GM18499 (cell line): ENCODE measurements around the gene BRD9.

Experiments used
- ATAC-seq: cut with Tn5 transposase; IDR thresholded peaks from one replicate; pipeline ENCODE4 v1.9.1; 2021; ENCODE audit warnings: moderate number of reproducible peaks; ENCODE audit not compliant: insufficient read depth, unreplicated experiment

The BRD9 gene

DNA sequence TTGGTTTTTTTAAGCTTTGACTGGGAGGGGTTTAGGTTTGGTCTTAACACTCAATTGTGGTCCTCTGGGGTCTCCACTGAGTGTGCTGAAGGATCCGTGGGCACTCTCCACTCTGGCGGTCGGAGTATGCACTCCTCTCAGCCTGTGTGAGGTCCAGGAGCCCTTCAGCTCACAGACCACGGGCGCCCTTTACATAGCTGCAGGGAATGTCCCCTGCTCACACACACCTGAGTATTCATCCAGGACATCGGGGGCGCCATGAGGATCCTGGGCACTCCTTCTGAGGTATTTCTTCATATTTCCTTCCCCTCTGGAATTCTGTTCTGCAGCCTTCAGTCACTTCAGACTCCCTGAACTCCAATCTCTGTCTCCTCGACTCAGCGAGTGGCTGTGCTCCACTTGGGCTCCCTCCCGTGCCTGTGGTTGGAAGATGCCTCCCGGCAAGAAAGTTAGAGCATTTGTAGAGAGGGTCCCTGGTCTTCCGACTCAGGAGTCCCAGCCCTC lies 12.6 kb upstream of the BRD9 start:
- no peak for ATAC-seq

- no peak for ATAC-seq
Observed at GRCh38 chr5:903756-904096, 11.1 kb upstream of the BRD9 start.

GRCh38 chr5:902129-902916 lies 9.7 kb upstream of the BRD9 start:
- ATAC-seq = no peak

GRCh38 chr5:900781-901180 lies 8.2 kb upstream of the BRD9 start:
- no peak for ATAC-seq

- no peak for ATAC-seq
Observed at GRCh38 chr5:893711-894110, 1.1 kb upstream of the BRD9 start.

GRCh38 chr5:893137-893506 lies 521 bp upstream of the BRD9 start:
- ATAC-seq = no peak

DNA sequence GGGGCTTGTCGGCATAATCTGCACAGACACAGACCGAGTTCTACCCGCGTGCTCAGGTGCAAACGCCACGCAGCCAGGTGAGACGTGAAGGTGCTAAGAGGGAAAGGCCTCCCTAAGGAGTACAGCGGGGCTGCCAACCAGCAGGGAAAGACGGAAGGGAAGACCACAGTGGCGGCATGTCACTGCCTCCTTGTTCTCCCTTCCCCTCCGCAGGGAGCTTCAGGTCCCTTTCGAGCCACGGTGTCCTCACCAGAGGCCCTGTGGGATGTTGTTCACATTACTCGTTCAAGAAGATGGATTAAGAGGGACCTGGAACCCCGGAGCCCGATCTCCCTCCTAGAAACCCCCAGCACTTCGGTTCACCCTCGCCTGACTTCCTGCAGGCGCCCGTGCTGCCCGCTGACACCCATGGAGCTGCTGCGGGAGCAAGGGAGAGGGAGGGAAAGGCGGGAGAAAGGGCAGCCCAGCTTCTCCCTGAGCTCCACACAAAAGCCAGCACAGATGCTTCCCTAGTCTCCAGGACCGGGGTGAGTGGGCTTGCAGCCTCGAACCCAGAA lies 686 bp downstream of the BRD9 start:
- no peak for ATAC-seq

- no peak for ATAC-seq
Observed at GRCh38 chr5:891117-891836, 1.3 kb downstream of the BRD9 start.

GRCh38 chr5:889075-889710 lies 3.4 kb downstream of the BRD9 start:
- no peak for ATAC-seq

GRCh38 chr5:888638-889035 lies 4.0 kb downstream of the BRD9 start:
- no peak for ATAC-seq

DNA sequence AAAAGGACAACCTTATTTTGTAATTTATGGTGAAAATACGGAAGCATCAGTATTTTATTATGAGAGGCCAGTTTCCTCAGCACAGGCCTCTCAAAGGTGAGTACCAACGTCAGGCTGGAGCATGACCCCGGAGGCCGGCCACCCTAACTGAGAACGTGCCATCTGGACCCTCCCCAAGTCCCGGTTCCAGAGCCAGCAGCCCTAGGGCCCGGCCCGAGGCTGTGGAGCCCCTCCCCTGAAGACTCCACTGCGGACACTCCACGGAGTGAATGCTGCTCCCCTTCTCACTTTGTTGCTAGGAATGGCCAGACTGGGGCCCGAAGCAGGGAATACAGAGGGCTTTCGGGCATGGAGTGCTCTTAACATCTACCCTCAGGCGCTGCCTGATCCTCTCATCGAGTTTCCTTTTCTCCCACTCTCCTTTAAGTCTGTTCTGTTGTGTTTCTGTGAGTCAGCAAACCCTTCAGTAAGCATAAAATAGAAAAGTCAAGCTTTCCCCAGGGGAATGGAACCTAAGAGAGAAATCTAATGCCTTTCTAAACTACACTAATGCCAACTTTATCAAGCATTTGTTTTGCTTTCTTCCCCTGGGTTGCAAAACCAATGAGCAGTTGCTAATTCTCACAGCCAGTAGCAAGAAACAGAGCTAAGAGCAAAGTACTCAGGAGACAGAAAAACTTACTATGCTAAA lies 4.5 kb downstream of the BRD9 start:
- ATAC-seq = no peak

DNA sequence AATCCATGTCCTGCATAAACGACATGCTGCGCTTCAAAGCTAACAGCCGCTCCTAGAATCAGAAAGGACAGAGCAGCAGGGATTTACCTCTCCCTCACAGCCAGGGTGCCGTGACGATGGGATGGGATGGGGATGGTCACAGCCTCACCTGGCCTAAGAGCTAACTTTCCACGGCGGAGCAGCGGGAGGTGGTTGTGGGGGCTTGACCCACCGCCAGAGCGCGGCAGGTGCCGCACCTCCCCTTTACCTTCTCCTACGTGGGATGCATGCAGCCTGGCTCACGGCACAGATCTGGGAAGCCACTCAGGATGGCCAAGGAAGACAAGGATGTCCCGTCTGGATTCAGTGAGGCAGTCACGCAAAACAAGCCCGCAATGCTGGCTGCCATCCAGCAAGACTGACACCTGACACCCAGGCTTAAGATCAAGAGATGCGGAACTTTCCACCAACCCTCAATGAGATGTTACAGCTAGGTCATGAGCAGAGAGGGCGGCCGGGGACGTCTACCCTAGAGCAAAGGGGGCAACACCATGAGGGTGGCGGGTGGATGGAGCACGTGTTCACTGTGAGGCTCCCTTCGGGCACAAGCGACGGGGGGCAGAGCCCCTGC lies 5.8 kb downstream of the BRD9 start:
- ATAC-seq = no peak

DNA sequence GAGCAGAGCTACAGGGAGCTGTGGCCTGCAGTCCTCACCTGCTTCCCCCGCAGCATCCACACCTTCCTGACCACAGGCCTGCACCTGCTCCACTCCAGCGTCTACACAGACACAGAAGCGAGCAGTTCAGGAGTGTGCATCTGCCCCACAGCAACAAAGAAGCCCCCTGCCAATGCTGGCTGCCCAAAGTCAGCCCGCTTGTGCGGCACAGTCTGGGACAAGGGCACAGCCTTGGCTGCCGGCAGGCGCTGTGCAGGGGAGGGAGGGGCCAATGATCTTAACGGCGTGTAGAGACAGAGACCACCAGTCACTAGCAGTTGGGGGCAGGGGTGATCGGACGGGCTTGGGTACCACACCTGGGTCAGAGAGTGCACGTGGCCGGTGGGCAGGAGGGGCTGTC lies 6.6 kb downstream of the BRD9 start:
- ATAC-seq = no peak

DNA sequence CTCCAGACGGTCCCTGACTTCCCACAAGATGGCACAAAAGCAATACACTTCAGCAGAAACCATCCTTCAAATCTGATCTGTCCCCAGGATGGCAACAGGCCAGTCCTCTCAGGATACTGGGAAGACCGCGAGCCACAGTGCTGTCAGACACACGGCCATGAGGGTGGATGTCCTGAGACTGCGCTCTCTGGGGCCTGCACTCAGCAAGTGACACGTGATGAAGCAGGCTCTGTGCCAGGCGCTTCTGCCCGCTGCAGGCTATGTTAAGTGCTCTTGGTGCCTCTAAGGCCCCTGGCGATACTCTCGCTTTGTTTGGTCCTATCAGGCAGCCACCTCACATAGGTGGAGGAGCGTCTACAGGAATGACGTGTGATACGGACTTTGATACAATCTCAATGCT lies 7.1 kb downstream of the BRD9 start:
- no peak for ATAC-seq

DNA sequence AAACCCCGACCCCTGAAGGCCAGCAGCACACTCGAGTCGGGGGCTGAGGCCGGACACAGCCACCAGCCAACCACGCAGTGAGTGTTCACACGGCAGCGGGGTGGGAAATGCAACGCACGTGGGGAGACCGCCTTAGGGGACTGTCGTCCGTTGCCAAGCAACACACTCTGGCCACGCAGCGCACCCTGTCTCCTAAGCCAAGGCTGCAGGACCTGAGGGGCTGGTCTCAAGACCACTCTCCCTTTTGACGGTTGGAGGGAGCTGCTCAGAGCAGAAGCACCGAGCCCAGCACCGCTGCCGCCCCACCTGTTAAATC lies 7.5 kb downstream of the BRD9 start:
- ATAC-seq = no peak

DNA sequence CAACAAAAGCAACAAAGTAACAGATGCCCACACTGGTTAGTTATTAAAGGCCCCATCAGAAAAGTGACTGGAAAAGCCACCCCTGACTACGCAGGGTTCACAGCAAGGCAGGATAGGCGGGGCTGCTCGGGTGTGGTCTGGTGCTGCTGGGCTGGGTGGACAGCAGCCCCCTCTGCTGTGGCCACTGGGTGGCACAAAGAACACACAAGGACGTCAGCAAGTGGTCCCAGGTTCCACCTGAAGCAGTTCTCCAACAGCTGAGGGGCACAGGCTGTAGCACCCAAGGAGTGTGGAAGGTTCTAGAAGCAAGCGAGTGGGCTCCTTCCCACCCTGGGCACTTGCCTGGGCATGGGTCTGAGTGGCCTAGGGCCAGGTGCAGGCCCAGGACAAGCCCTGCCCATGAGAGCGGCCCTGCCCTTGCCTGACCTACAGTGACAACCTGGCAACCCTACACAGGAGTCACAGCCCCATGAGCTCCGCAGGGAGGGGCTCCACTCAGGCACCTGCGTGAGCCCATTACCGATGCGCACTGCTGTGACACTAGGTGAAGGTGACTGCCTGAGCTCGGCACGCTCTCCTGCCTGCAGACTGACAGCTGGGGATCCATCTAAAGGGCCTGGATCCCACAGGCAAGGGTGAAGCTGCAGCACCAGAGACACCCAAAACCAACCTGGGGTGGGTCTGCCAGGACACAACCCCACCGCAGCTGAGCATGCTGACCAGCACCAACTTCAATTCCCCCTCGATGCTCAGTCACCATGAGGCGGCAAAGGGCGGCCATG lies 8.1 kb downstream of the BRD9 start:
- ATAC-seq = no peak

DNA sequence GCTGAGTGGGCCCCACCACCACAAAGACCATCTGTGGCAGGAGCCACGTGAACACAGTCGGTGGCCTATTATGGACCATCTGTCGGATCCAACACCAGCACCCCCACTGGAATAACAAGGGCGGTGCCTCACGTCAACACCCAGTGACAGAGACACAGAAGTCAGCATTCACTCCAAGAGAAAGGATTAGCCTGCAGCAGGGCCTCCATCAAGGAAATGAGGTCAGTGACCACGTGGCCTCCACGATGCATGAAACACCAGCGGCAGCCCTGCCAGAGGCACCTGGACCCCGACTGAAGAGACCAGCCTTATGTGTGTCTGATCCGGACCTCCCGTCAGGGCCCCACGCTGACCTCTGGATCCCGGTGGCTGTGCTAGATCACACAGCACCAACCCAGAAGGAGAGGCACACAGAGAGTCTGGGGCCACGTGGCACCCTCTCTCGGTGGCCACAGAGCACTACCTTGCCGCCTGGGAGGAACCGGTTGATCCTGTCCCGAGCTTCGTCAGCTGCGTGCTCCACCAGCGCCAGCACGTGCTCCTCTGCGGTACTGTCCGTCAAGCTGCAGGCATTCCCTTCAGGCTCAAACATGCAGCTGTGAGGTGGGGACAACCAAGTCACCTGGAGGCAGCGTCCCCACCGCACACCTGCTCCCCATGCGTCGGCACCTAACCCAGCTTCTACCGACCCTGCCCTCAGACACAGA lies 9.0 kb downstream of the BRD9 start:
- ATAC-seq = no peak

- no peak for ATAC-seq
Observed at GRCh38 chr5:882253-883183, 10.1 kb downstream of the BRD9 start.
